CD4-positive, alpha-beta T cell treated with Interleukin-1 beta for 1 hour (primary cell): ENCODE measurements around the gene PKMYT1.

Experiments
- DNase-seq, 2 donors: peaks; one replicate each; pipeline ENCODE4 v3.0.0-alpha.2; 2020 to 2022

Gene PKMYT1

DNA sequence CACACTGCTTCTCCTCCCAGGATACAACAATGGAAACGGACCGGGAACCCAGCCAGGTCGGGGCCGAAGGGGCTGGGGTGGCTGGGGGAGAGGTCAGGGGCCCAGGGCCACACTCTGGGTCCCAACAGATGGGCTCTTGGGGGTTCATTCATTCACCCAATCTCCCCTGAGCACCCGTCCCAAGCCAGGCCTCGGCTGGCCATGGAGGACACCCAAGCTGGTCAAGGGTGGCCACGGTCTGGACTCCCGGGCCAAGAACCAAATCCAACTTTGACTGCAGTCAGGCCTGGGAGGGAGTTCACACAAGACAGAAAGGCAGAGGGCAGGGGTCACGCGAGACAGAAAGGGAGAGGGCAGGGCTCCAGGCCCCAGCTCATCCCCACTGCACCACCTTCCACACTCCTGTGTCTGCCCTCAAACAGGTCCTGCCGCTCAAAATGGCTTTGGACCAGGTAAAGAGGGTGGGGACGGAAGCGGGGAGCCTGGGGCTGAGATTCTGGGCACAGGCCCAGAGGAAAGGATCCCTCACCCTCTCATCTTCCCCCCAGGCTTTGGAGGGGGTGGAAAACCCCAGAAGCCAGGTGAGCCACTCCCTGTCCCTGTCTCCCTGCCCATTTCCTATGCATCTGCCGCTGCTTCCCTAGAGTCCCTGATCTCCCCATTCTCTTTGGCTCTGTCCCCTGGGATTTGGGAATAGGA, 12.3 kb upstream of the PKMYT1 start:
- no peak for DNase-seq

- DNase-seq, result no peak
These were observed 11.5 kb upstream of the PKMYT1 start for GRCh38 chr16:2991566-2992261.

DNA sequence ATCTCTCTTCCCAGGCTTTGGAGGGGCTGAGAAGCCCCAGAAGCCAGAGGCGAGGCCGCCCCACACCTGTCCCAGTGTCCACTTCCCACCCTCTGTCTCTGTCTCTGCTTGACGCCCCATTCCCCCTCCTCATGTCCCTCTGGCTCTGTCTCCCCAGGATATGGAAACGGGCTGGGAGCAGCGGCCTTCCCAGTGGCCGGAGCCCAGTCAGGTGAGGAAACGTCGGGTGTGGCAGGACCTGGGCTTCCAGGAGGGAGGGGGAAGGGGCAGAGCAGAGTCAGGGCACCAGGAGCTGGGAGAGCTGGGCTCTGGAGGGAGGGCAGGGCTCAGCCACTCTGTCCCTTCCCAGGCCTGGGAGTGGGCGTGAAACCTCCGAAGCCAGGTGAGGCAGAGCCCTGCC, 10.6 kb upstream of the PKMYT1 start:
- no peak for DNase-seq

- no peak for DNase-seq
These were observed 8.4 kb upstream of the PKMYT1 start for GRCh38 chr16:2988590-2989099.

DNA sequence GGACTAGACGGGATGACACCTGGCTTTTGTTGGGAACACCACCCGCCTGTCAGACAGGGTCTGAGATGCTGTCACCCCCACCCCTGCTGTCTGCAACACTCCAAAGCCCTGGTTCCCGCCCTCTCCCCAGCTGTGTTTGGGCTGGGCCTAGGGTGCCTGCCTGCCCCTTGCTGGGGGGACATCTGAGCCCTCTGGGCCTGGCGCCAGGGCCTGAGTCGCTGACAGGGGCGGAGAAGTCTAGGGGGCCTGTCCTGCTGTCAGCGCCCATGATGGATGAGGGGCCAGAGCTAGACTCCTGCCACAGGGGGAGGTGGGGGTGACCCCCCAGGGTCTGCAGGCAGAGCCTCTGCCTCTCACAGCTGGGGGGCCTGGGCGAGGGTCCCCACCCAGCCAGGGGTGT, 7.6 kb upstream of the PKMYT1 start:
- DNase-seq, result no peak

GRCh38 chr16:2987286-2987685, 7.0 kb upstream of the PKMYT1 start:
- DNase-seq, result no peak

GRCh38 chr16:2986623-2987188, 6.5 kb upstream of the PKMYT1 start:
- DNase-seq, result no peak

GRCh38 chr16:2985893-2986355, 5.7 kb upstream of the PKMYT1 start:
- no peak for DNase-seq

DNA sequence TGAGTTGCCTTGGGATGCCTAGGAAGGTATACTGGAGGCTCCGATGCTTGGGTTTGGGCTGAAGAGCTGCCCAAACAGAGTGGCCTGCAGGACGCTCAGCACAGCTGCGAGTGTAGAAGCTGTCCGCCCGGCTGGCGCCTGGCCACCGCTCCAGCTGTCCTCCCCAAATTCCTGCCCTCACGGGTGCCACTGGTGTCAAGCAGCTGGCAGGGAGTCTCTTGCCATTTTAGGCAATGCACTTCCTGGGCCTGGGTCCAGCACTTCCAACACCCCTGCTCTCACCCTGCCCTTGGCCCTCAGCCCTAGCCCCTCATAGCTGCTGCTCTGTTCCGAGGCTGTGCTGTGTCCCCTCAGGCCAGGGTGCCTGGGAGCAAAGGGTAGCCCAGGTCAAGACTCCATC, 5.2 kb upstream of the PKMYT1 start:
- no peak for DNase-seq

GRCh38 chr16:2983706-2984136, 3.5 kb upstream of the PKMYT1 start:
- peak; percentile 72 to 75 for DNase-seq

DNA sequence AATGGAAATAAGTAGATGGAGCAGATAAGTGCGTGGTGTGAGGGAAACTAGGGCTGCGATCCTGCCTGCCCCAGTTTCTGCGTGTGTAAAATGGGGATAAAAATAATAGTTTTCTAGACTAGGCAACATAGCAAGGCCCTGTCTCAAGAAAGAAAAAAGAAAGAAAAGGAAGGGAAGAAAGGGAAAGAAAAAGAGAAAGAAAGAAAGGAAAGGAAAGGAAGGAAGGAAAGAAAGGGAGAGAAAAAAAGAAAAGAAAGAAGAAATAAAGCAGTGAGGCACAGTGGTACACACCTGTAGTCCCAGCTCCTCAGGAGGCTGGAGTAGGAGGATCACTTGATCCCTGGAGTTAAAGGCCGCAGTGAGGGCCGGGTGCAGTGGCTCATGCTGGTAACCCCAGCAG, 2.2 kb upstream of the PKMYT1 start:
- no peak for DNase-seq

GRCh38 chr16:2981899-2982250, 1.6 kb upstream of the PKMYT1 start:
- no peak for DNase-seq

DNA sequence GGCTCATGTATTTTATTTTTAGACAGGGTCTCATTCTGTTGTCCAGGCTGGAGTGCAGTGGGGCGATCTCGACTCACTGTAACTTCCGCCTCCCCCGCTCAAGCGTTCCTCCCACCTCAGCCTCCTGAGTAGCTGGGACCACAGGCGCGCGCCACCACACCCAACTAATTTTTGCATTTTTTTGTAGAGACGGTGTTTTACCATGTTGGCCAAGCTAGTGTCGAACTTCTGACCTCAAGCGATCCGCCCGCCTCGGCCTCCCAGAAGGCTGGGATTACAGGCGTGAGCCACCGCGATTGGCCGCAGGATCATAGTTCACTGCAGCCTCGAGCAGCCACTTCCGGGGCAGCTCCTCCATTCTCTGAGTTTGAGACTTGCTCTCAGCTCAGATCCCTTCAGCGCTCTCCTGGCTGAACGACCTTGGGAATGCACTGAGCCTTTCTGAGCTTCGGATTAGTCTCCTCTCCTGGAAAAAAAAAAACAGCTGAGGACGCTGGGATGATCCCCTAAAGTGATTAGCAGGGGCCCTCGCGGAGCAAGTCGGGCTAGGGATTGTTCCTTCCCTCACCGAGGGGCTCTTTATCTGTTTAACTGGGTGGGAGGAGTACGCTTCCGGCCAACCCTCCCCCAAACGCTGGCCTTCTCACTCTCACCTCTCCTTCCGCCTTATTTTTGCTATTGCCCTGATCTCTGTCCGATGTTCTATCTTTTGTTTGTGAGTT, 1.1 kb upstream of the PKMYT1 start:
- no peak for DNase-seq

DNA sequence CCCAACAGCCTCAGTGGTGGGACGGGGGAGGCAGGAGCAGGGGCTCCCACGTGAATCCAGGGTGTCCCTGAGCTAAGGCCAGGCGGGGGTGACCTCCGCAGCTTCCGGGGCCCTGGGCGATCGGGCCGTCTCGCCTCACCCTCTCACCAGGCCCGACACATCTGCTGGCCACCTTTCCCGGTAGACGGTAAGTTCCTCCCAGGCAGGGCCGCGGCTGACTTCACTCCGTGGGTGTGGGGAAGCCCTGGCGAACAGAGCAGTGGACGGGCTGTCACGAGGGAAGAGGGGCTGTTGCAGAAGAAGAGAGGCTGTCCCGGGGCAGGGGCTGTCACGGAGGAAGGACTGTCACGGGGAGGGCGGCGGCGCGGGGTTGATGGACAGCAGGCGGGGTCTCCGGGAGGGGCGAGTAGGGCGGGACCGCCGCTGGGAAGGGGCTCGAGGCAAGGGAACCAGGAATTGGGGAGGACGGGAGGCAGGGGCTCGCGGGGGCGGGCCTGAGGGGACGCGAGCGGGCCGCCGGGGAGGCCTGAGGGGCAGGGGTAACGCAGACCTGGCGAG, 498 bp downstream of the PKMYT1 start:
- no peak for DNase-seq

DNA sequence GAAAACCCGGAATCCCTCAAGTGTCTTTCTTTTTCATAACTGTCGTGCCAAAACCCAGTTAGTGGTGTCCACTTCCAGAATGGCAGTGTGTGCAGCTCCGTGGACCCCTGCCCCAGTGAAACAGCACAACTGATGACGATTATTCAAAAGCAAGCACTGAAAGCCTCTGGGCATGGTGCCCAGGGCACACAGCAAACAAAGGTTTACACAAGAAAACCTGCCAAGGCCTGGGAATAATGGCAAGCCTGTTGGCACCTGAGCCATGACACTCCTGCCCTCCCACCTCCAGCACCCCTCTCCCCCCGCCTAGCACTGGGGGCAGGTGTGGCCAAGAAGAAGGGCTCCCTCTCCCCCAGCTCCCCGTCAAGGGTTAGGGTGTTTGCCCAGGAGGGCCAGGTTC, 2.8 kb downstream of the PKMYT1 start:
- DNase-seq, result no peak

DNA sequence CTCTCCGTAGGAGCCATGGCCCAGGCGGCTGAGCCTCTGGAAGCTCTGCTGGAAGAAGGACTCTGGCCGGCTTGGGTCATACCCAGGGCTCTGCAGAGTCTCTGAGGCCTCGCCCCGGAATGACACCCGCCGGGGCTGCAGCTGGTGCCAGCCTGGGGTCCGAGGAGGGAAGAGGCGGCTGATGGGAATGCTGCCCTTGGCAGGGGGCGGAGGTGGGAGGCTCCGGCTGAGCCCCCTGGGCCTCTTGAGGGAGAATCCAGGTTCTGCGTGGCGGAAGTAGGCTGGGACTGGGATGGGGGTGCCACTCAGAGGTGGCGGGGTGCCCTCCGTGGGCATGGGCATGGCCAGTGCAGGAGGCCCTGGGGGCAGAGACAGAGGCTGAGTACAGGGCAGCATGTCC, 3.6 kb downstream of the PKMYT1 start:
- no peak for DNase-seq

GRCh38 chr16:2976201-2976600, 4.0 kb downstream of the PKMYT1 start:
- no peak for DNase-seq

- no peak for DNase-seq
These were observed 5.0 kb downstream of the PKMYT1 start for GRCh38 chr16:2975161-2975795.

DNA sequence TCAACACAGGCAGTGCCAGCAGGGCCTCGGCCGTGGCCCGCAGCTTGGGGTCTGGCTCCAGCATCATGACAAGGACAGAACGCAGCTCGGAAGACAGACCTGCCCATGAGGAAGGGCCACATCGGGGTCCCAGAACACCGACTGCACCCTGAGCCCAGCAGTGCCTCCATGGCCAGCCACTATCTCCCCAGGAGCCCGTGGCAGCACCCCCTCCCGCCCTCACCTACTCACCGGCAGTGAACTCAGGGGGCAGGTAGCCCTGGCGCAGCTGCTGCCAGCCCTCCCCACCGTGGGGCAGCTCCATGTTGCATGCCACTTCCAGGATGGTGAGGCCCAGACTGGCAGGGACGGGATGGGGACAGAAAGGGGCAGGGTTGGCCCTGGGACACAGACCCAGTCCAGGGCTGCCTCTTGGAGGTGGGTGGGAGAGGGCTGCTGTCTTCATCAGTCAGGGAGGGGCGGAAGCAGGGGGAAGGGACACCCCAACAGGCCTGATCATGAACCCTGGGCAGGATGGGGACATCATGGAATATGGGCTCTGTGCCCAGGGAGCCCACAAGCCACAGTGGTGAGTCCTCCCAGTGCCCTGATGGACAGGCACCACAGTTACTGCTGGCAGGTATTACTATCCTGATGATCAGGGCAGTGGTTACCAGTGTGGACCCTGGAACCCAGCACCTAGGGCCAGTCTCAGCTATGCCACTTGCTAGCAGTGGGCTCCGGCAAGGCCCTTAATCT, 5.8 kb downstream of the PKMYT1 start:
- no peak for DNase-seq

DNA sequence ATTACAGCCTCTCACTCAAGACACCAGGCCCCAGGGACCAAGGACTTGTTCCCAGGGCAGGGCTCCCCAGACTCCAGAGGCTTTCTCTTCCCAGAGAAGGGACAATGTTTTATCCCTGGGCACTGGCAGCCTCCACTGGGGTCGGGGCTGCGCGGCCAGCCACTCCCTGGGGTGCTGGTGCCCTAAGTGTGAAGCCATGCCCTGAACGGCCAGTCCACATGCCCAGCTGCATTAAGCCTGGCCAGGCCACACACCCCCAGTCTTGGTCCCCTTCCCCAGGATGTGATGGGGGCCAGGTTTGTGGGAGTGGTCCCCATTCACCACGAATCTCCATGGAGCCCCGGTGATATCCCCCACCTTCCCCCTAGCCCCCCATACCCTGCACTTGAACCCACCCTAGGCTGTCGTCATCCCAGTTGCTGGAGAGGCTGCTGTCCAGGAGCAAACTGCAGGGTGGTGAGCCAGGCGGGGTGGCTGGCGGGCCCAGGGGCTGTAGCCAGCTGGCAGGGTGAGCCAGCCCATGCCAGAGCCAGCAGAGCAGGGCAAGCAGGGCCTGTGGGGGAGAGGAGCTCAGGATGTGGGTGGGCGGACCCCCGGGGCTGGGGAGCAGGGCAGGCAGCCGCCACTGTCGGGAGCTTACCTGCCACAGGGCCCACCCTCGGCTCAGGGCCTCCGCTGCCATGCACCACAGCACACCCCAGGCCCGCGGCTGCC, 6.5 kb downstream of the PKMYT1 start:
- no peak for DNase-seq

DNA sequence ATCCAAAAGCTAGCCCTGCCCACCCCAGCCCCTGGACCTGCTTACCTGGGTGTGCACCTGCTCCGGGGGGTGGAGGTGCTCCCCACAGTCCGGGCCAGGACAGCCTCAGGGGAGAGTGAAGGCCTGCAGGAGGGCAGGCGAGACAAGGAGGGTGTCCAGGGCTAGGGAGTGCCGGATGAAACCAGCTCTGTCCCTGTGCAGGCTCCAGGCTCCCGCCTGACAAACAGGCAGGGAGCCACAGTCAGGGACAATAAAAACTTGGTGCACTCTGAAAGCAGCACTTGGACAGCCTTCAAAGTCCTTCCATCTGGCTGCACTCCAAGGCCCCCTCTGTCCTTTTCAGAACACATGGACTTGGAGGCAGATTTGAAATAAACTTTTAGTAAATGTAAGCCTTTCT, 7.2 kb downstream of the PKMYT1 start:
- no peak for DNase-seq
